WI38 (cell line): ENCODE data around the gene INPP5A.

Experiments
- H3K4me3 ChIP-seq: 2 replicates; pipeline ENCODE4 v1.5.1; 2011; ENCODE audit warnings: low read depth, mild to moderate bottlenecking, control low read depth, low read length
- TF ChIP-seq, protein P1 (sequence below): IDR thresholded peaks from 2 replicates; pipeline ENCODE4 v1.5.1; 2012; ENCODE audit warnings: low read depth, mild to moderate bottlenecking, control low read depth, low read length

INPP5A gene

GRCh38 chr10:132710746-132711612 lies 173.4 kb downstream of the INPP5A start:
- no peak overlapping the region for H3K4me3 ChIP-seq
- TF ChIP-seq, protein P1, sequence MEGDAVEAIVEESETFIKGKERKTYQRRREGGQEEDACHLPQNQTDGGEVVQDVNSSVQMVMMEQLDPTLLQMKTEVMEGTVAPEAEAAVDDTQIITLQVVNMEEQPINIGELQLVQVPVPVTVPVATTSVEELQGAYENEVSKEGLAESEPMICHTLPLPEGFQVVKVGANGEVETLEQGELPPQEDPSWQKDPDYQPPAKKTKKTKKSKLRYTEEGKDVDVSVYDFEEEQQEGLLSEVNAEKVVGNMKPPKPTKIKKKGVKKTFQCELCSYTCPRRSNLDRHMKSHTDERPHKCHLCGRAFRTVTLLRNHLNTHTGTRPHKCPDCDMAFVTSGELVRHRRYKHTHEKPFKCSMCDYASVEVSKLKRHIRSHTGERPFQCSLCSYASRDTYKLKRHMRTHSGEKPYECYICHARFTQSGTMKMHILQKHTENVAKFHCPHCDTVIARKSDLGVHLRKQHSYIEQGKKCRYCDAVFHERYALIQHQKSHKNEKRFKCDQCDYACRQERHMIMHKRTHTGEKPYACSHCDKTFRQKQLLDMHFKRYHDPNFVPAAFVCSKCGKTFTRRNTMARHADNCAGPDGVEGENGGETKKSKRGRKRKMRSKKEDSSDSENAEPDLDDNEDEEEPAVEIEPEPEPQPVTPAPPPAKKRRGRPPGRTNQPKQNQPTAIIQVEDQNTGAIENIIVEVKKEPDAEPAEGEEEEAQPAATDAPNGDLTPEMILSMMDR = no peak

GRCh38 chr10:132711613-132712121 lies 174.1 kb downstream of the INPP5A start:
- no peak overlapping the region for H3K4me3 ChIP-seq
- TF ChIP-seq, protein P1 = no peak

DNA sequence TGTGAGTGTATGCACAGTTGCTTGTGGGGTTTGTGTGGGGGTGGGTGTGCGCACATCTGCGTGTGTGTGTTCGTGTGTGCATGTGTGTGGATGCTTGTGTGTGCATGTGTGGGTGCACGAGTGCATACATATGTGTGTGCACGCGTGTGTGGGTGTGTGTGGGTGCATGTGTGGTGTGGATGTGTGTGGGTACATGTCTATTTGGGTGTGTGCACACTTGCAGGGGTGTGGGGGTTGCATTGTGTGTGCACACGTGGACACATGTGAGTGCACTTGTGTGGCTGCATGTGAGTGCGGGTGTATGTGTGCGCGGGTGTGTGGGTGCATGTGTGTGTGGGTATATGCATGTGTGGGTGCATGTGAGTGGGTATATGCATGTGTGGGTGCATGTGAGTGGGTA lies 174.7 kb downstream of the INPP5A start:
- TF ChIP-seq, protein P1 = no peak
- H3K4me3 ChIP-seq = no peak overlapping the region

GRCh38 chr10:132712743-132713142 lies 175.2 kb downstream of the INPP5A start:
- TF ChIP-seq, protein P1 = no peak
- no peak overlapping the region for H3K4me3 ChIP-seq

- TF ChIP-seq, protein P1 = no peak
- no peak overlapping the region for H3K4me3 ChIP-seq
Measured at GRCh38 chr10:132713421-132714095, 176.0 kb downstream of the INPP5A start.

- TF ChIP-seq, protein P1 = no peak
- no peak overlapping the region for H3K4me3 ChIP-seq
Measured at GRCh38 chr10:132714096-132714985, 176.8 kb downstream of the INPP5A start.
